Measurements from ENCODE around the gene WDR27.

Gene WDR27

DNA sequence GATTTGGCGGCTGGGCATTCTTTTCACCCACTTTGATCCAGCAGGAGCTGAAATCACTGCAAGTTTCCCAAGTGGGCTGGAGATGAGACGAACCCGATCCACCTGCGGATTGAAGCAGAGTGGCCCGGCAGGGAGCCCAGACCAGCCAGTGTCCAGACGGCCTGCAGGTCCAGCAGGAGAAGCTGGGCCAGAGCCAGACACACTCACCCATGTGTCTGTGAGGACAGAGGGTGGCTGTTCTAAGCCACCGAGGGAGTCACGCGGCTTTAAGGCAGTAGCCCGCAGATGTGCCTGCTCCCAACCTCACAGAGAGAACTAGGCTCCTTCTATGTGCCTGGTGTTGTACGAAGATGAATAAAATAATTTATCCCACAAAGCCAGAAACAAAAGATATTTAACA, 200.7 kb downstream of the WDR27 start:
- H3K79me2 ChIP-seq (ENCODE audit: insufficient read depth, low read length): no peaks in the 10 kb centered on the region
- no peak for TF ChIP-seq EZH2phosphoT487 (conservative IDR thresholded peaks at IDR 0.05; ENCODE audit: low read length)
- TF ChIP-seq, protein P1, sequence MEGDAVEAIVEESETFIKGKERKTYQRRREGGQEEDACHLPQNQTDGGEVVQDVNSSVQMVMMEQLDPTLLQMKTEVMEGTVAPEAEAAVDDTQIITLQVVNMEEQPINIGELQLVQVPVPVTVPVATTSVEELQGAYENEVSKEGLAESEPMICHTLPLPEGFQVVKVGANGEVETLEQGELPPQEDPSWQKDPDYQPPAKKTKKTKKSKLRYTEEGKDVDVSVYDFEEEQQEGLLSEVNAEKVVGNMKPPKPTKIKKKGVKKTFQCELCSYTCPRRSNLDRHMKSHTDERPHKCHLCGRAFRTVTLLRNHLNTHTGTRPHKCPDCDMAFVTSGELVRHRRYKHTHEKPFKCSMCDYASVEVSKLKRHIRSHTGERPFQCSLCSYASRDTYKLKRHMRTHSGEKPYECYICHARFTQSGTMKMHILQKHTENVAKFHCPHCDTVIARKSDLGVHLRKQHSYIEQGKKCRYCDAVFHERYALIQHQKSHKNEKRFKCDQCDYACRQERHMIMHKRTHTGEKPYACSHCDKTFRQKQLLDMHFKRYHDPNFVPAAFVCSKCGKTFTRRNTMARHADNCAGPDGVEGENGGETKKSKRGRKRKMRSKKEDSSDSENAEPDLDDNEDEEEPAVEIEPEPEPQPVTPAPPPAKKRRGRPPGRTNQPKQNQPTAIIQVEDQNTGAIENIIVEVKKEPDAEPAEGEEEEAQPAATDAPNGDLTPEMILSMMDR (IDR thresholded peaks at IDR 0.05; ENCODE audit: insufficient read depth, low read length, poor library complexity, severe bottlenecking): no peak
- H3K27me3 ChIP-seq (ENCODE audit: low read length): no peaks in the 10 kb centered on the region
- no peak overlapping the region for H2AFZ ChIP-seq (ENCODE audit: low read depth, low read length, severe bottlenecking)
- no peaks in the 10 kb centered on the region for H3K9me2 ChIP-seq (replicated peaks; ENCODE audit: insufficient read depth, low read length)
- no peak overlapping the region for H3K27ac ChIP-seq (ENCODE audit: low read depth, low read length)
- H3K4me3 ChIP-seq (ENCODE audit: insufficient read depth, low read length, poor library complexity, severe bottlenecking): no peak overlapping the region
- peaks cover 3% of the 10 kb centered on the region; the same call in 1 of the 2 replicates for H3K36me3 ChIP-seq (ENCODE audit: low read length)
- no peaks in the 10 kb centered on the region for H3F3A ChIP-seq (ENCODE audit: insufficient read depth)
- no peak overlapping the region for H3K9ac ChIP-seq (ENCODE audit: low read length)
- H3K9me3 ChIP-seq (ENCODE audit: insufficient read depth, low read length): no peaks in the 10 kb centered on the region
- no peaks in the 10 kb centered on the region for H4K20me1 ChIP-seq (ENCODE audit: low read depth, low read length)
- H3K4me2 ChIP-seq (ENCODE audit: low read depth, low read length, poor library complexity, severe bottlenecking): no peak overlapping the region

DNA sequence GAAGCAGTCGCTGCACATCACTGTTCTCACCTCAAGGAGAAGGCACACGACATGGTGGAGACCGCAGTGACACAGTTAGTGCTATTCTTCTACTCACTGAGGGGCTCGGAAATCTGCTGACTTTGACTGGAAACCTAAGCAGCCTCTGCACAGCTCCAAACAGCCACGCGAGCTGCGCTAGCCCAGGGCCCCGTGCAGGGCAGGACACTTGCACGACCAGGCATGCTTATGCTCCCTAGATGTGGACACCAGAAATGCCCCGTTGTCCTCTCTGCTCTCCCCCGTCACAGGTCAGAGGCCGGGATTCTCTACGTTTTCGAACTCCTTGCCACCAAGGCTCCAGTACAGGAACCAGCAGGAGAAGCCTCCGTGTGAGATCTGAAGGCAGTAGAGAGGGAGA, 201.1 kb downstream of the WDR27 start:
- H3K4me3 ChIP-seq (ENCODE audit: insufficient read depth, low read length, poor library complexity, severe bottlenecking): no peak overlapping the region
- no peaks in the 10 kb centered on the region for H3K9me2 ChIP-seq (replicated peaks; ENCODE audit: insufficient read depth, low read length)
- no peak overlapping the region for H3K4me2 ChIP-seq (ENCODE audit: low read depth, low read length, poor library complexity, severe bottlenecking)
- no peak overlapping the region for H2AFZ ChIP-seq (ENCODE audit: low read depth, low read length, severe bottlenecking)
- H4K20me1 ChIP-seq (ENCODE audit: low read depth, low read length): no peaks in the 10 kb centered on the region
- H3K79me2 ChIP-seq (ENCODE audit: insufficient read depth, low read length): no peaks in the 10 kb centered on the region
- peaks cover 3% of the 10 kb centered on the region; the same call in 1 of the 2 replicates for H3K36me3 ChIP-seq (ENCODE audit: low read length)
- no peak for TF ChIP-seq EZH2phosphoT487 (conservative IDR thresholded peaks at IDR 0.05; ENCODE audit: low read length)
- TF ChIP-seq, protein P1 (IDR thresholded peaks at IDR 0.05; ENCODE audit: insufficient read depth, low read length, poor library complexity, severe bottlenecking): no peak
- H3K27ac ChIP-seq (ENCODE audit: low read depth, low read length): no peak overlapping the region
- H3K9me3 ChIP-seq (ENCODE audit: insufficient read depth, low read length): no peaks in the 10 kb centered on the region
- H3K9ac ChIP-seq (ENCODE audit: low read length): no peak overlapping the region
- no peaks in the 10 kb centered on the region for H3K27me3 ChIP-seq (ENCODE audit: low read length)
- H3F3A ChIP-seq (ENCODE audit: insufficient read depth): no peaks in the 10 kb centered on the region

DNA sequence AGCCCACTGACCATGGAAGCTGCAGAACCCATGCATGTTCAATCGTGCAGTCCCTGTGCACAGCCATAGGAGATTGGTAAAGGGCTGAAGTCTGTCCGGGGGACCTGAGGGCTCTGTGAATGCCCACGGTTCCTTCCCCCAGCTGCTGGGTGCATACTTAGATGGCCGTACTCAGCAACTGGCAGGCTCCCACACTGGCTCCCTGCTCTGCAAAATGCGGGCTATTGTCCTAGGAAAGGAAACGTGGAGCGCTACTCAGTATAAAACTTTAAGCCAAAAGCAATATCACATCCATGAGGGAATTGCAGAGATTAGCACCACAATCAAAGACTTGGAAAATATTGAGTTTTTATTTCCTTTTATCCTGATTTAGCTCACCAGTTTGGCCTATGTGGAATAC, 202.0 kb downstream of the WDR27 start:
- H3K36me3 ChIP-seq (ENCODE audit: low read length): peaks cover 3% of the 10 kb centered on the region; the same call in 1 of the 2 replicates
- H3K9me3 ChIP-seq (ENCODE audit: insufficient read depth, low read length): no peaks in the 10 kb centered on the region
- no peaks in the 10 kb centered on the region for H3K79me2 ChIP-seq (ENCODE audit: insufficient read depth, low read length)
- H3K9ac ChIP-seq (ENCODE audit: low read length): no peak overlapping the region
- H3K27ac ChIP-seq (ENCODE audit: low read depth, low read length): no peak overlapping the region
- H3K4me3 ChIP-seq (ENCODE audit: insufficient read depth, low read length, poor library complexity, severe bottlenecking): no peak overlapping the region
- no peaks in the 10 kb centered on the region for H3K27me3 ChIP-seq (ENCODE audit: low read length)
- no peaks in the 10 kb centered on the region for H3K9me2 ChIP-seq (replicated peaks; ENCODE audit: insufficient read depth, low read length)
- H3F3A ChIP-seq (ENCODE audit: insufficient read depth): no peaks in the 10 kb centered on the region
- H2AFZ ChIP-seq (ENCODE audit: low read depth, low read length, severe bottlenecking): no peak overlapping the region
- TF ChIP-seq EZH2phosphoT487 (conservative IDR thresholded peaks at IDR 0.05; ENCODE audit: low read length): no peak
- TF ChIP-seq, protein P1 (IDR thresholded peaks at IDR 0.05; ENCODE audit: insufficient read depth, low read length, poor library complexity, severe bottlenecking): no peak
- no peak overlapping the region for H3K4me2 ChIP-seq (ENCODE audit: low read depth, low read length, poor library complexity, severe bottlenecking)
- H4K20me1 ChIP-seq (ENCODE audit: low read depth, low read length): no peaks in the 10 kb centered on the region
